ENCODE data around the gene GPALPP1.
"Not testable (repeated sequence)": the region's sequence is repeated elsewhere in the genome, so short reads cannot be mapped to it uniquely, and the experiment has no call there.

GPALPP1 gene

GRCh38 chr13:45007823-45008222 is 18.5 kb downstream of the GPALPP1 start:
- DNase-seq: no peak

GRCh38 chr13:45011198-45011597 is 21.9 kb downstream of the GPALPP1 start:
- DNase-seq: no peak

- no peak for DNase-seq
Measured at GRCh38 chr13:45015300-45015699, 26.0 kb downstream of the GPALPP1 start.

GRCh38 chr13:45016792-45017425 is 27.6 kb downstream of the GPALPP1 start:
- DNase-seq: no peak

DNA sequence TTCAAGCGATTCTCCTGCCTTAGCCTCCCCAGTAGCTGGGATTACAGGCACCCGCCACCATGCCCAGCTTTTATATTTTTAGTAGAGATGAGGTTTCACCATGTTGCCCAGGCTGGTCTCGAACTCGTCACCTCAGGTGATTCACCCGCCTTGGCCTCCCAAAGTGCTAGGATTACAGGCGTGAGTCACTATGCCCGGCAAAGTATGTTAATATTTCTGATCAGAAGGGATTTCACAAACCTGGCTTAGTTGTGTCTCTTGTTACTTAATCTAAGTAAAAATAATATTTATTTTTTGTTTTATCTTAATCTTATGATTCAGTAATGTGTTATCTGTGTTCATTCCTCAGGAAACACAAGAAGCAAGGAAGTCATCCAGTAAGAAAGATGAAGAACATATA is 30.6 kb downstream of the GPALPP1 start:
- not testable (repeated sequence) for DNase-seq

DNA sequence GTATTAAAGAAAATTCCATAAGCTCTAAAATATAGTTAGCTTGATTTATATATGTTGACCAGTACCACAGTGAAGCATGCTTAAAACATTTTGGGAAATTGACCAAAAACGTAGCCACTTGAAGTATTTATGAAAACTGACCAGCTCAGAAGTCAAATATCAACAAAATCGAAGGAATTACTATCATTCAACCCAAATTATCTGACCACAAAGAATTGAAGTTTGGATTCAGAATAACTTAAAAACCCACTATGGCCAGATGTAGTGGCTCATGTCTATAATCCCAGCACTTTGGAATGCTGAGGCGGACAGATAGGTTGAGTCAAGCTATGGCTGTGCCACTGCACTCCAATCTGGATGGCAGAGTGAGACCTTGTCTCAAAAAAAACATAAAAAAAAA is 31.9 kb downstream of the GPALPP1 start:
- DNase-seq: no peak

- no peak for DNase-seq
Measured at GRCh38 chr13:45024847-45025246, 35.5 kb downstream of the GPALPP1 start.

GRCh38 chr13:45034342-45034741 is 45.0 kb downstream of the GPALPP1 start:
- no peak for DNase-seq

- DNase-seq: no peak
Measured at GRCh38 chr13:45036206-45036605, 46.9 kb downstream of the GPALPP1 start.

GRCh38 chr13:45040173-45040572 is 50.8 kb downstream of the GPALPP1 start:
- no peak for DNase-seq

DNA sequence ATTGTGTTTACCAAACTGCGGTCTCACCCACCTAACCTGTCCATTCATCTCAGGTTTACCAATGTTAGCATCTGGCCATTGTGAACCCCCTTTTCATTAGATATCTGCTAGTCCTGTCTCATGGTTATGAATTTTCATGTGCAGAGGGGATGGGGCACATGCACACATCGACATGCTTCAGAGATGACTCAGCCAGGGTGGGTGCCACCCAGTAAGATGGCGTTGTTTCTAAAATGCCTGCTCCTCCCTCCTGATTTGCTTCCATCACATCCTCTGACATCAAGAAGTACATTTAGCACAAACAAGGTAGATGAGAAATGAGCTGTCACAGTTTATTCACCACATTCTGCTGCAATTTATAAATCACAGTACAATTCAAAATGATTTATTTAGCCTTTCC is 51.3 kb downstream of the GPALPP1 start:
- no peak for DNase-seq

GRCh38 chr13:45042539-45042938 is 53.2 kb downstream of the GPALPP1 start:
- no peak for DNase-seq

- DNase-seq: no peak
Measured at GRCh38 chr13:45046445-45046844, 57.1 kb downstream of the GPALPP1 start.

- peak; percentile 64 for DNase-seq
Measured at GRCh38 chr13:45047394-45048310, 58.3 kb downstream of the GPALPP1 start.

DNA sequence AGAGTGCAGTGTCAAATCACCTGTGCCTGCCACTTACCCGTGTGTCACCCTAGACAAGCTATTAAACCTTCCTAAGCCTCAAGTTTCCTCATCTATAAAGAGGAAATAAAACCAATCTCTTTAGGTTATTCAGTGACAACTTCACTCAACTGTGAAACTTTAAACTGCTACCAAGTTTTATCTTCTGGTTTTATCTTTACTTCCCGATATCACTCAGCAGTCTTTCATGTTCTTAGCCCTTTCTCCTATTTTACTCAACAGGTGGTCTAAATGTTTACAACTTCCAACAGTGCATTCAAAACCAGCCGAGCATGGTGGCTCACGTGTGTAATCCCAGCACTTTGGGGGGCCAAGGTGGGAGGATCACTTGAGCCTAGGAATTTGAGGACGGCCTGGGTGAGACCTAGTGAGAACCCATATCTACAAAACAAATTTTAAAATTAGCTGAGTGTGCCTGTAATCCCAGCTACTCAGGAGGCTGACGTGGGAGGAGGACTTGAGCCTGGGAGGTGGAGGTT is 59.6 kb downstream of the GPALPP1 start:
- no peak for DNase-seq

DNA sequence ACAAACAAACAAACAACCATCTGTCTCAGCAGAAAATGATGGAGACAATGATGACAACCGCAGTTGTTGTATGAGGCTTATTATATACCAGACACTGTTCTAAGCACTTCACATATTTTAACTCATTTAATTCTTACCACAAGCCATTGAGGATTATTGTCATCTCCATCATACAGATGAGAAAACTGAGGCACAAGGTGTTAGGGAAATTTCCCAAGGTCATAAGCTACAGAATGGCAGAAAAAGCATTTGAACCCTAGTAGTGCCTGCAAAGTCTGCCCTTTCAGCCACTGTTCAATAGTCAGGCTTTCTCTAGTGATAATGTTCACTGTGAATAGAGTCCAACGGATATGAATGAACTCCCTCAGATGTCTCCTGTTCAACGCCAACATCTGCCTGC is 60.1 kb downstream of the GPALPP1 start:
- DNase-seq: no peak

DNA sequence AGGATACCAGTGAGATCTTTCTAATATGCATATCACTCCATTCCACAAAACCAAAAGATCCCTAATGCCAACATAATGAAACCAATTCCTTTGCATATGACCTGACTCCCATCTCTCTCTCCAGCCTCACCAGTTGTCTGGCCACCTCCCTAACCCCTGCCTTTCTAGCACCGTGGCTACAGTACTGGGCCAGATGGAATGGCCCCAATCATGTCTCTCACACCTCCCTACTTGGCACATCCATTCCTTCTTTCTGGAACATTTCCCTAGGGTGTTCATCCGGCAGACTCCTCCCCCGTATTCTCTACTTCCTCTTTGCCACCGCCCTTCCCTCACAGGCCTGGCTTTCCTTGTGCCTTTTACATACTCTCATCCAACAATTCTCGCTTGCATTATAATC is 62.0 kb downstream of the GPALPP1 start:
- no peak for DNase-seq

DNA sequence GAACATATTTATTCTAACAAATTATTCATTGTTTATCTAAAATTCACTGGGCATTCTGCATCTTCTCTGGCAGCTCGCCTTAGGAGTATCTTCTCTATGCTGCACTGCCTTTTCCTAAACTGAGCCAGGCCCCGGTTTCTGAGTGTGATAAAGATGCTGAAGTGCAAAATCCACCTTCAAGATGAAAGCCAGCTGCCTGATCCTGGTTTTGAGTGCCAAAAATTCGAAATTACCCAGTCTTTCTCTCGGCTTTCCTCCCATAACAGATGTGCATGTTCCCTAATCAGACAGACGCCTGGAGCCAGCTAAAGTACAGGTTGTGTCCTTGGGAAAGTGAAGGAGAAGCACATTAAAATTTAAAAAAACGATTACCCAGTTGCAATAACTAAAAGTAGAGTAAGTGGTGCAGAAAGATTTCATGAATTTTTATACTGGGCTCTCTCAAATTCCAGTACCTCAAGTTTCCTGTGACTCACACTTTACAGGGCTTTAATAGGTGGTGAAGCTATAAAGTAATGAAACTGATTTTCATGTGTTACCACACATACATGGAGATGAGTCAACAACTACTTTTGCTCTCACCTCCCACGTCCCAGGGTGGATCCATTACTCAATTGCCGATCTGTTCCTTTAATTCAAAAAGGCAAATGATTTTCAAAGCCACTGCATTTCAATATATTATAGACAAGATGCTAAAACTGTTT is 66.0 kb downstream of the GPALPP1 start:
- no peak for DNase-seq

GRCh38 chr13:45055902-45056648 is 66.7 kb downstream of the GPALPP1 start:
- no peak for DNase-seq

DNA sequence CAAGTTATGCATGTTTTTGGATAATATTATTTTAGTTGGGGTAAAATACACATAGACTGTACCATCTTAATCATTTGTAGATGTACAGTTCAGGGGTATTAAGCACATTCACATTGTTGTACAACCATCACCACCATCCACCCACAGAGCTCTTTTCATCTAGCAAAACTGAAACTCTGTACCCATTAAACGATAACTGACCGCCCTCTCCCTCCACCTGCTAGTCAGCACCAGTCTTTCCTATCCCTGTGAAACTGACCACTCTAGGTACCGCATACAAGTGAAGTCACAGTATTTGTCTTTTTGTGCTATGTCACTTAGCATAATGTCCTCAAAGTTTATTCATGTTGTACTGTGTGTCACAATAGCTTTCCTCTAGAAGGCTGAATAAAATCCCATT is 70.7 kb downstream of the GPALPP1 start:
- DNase-seq: no peak

DNA sequence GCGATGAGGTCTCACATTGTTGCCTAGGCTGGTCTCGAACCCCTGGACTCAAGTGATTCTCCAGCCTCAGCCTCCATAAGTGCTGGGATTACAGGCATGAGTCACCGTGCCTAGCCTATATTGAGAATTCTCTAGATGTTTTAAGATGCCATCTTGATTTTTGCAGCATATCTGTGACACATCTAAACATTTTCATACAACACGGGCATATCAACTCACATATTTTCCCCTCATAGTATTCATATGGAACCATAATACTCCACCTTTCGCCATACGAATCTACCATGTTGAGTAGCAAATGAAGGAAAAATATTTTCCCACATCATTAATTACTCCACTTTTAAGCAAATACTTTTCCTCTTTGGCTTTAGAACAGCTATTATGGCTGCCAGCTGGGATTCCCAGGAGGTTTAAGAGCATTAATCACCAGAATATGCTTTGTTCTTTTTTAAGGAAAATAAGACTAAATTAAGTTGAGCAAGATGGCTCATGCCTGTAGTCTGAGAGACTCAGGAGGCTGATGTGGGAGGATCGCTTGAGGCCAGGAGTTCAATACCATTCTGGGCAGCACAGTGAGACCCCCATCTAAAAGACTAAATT is 74.0 kb downstream of the GPALPP1 start:
- no peak for DNase-seq

DNA sequence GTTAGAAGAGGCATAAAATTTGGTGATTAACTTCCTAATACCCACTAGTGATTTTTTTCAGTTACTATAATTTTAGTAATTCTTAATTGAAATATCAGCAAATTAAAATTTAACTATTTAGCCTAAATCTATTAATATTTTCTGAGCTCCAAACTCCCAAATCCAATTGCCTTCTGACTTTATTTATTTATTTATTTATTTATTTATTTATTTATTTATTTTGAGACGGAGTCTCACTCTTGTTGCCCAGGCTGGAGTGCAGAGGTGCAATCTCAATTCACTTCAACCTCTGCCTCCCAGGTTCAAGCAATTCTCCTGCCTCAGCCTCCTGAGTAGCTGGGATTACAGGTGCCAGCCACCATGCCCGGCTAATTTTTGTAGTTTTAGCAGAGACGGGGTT is 74.6 kb downstream of the GPALPP1 start:
- DNase-seq: not testable (repeated sequence)

All from NCI-H1092 (cell line).